ENCODE results near the gene CHRNA4.
"Not testable (repeated sequence)": the region's sequence is repeated elsewhere in the genome, so short reads cannot be mapped to it uniquely, and the experiment has no call there.

CHRNA4 gene

GRCh38 chr20:63397946-63398450 lies 36.8 kb upstream of the CHRNA4 start:
- DNase-seq (ENCODE audit: low read depth, low spot score): no peak

GRCh38 chr20:63397155-63397843 lies 36.1 kb upstream of the CHRNA4 start:
- no peak for DNase-seq (ENCODE audit: low read depth, low spot score)

- no peak for DNase-seq (ENCODE audit: low read depth, low spot score)
Measured at GRCh38 chr20:63396300-63396699, 35.2 kb upstream of the CHRNA4 start.

GRCh38 chr20:63395723-63396122 lies 34.6 kb upstream of the CHRNA4 start:
- no peak for DNase-seq (ENCODE audit: low read depth, low spot score)

- DNase-seq (ENCODE audit: low read depth, low spot score): no peak
Measured at GRCh38 chr20:63394920-63395455, 33.8 kb upstream of the CHRNA4 start.

- DNase-seq (ENCODE audit: low read depth, low spot score): no peak
Measured at GRCh38 chr20:63394069-63394919, 33.1 kb upstream of the CHRNA4 start.

- no peak for DNase-seq (ENCODE audit: low read depth, low spot score)
Measured at GRCh38 chr20:63393566-63393965, 32.4 kb upstream of the CHRNA4 start.

GRCh38 chr20:63392465-63393365 lies 31.6 kb upstream of the CHRNA4 start:
- DNase-seq (ENCODE audit: low read depth, low spot score): no peak

- no peak for DNase-seq (ENCODE audit: low read depth, low spot score)
Measured at GRCh38 chr20:63387917-63388316, 26.8 kb upstream of the CHRNA4 start.

- no peak for DNase-seq (ENCODE audit: low read depth, low spot score)
Measured at GRCh38 chr20:63387393-63387792, 26.2 kb upstream of the CHRNA4 start.

- DNase-seq (ENCODE audit: low read depth, low spot score): no peak
Measured at GRCh38 chr20:63386491-63386890, 25.3 kb upstream of the CHRNA4 start.

- DNase-seq (ENCODE audit: low read depth, low spot score): no peak
Measured at GRCh38 chr20:63385819-63386218, 24.7 kb upstream of the CHRNA4 start.

- DNase-seq (ENCODE audit: low read depth, low spot score): no peak
Measured at GRCh38 chr20:63384336-63384735, 23.2 kb upstream of the CHRNA4 start.

GRCh38 chr20:63383556-63383955 lies 22.4 kb upstream of the CHRNA4 start:
- DNase-seq (ENCODE audit: low read depth, low spot score): no peak

GRCh38 chr20:63382551-63383300 lies 21.6 kb upstream of the CHRNA4 start:
- DNase-seq (ENCODE audit: low read depth, low spot score): no peak

GRCh38 chr20:63381781-63382431 lies 20.8 kb upstream of the CHRNA4 start:
- DNase-seq (ENCODE audit: low read depth, low spot score): no peak

GRCh38 chr20:63380346-63380870 lies 19.3 kb upstream of the CHRNA4 start:
- no peak for DNase-seq (ENCODE audit: low read depth, low spot score)

GRCh38 chr20:63379872-63380271 lies 18.7 kb upstream of the CHRNA4 start:
- not testable (repeated sequence) for DNase-seq (ENCODE audit: low read depth, low spot score)

GRCh38 chr20:63379296-63379695 lies 18.1 kb upstream of the CHRNA4 start:
- no peak for DNase-seq (ENCODE audit: low read depth, low spot score)

- DNase-seq (ENCODE audit: low read depth, low spot score): no peak
Measured at GRCh38 chr20:63378626-63379025, 17.5 kb upstream of the CHRNA4 start.
